Measurements from ENCODE around the gene PEX11G.
A peak's percentile ranks its signal among the peaks of the same experiment; 100 is the strongest.

The PEX11G gene

GRCh38 chr19:7526059-7526929 lies 37.5 kb upstream of the PEX11G start:
- TF ChIP-seq CTCF (IDR thresholded peaks at IDR 0.05; ENCODE audit: low read depth, low read length), result no peak
- no peak for DNase-seq (ENCODE audit: extremely low read depth, low read depth)

GRCh38 chr19:7524992-7525739 lies 36.3 kb upstream of the PEX11G start:
- no peak for TF ChIP-seq CTCF (IDR thresholded peaks at IDR 0.05; ENCODE audit: low read depth, low read length)
- DNase-seq (ENCODE audit: extremely low read depth, low read depth), result no peak

GRCh38 chr19:7524523-7524922 lies 35.7 kb upstream of the PEX11G start:
- TF ChIP-seq CTCF (IDR thresholded peaks at IDR 0.05; ENCODE audit: low read depth, low read length), result no peak
- DNase-seq (ENCODE audit: extremely low read depth, low read depth), result no peak

- TF ChIP-seq CTCF (IDR thresholded peaks at IDR 0.05; ENCODE audit: low read depth, low read length), result no peak
Measured at GRCh38 chr19:7522923-7523667, 34.3 kb upstream of the PEX11G start.

GRCh38 chr19:7522072-7522922 lies 33.5 kb upstream of the PEX11G start, which contains the start of gene MCOLN1:
Gene MCOLN1, plus strand, starts transcription at chr19:7522624. Its CDS starts 127 bp downstream, at chr19:7522751.
- peak; percentile 92 for DNase-seq (ENCODE audit: extremely low read depth, low read depth)
- TF ChIP-seq CTCF (IDR thresholded peaks at IDR 0.05; ENCODE audit: low read depth, low read length), result no peak

More at GRCh38 chr19:7522923-7523667, 34.3 kb upstream of the PEX11G start:
- no peak for DNase-seq (ENCODE audit: extremely low read depth, low read depth)

GRCh38 chr19:7521551-7522071 lies 32.8 kb upstream of the PEX11G start:
- no peak for TF ChIP-seq CTCF (IDR thresholded peaks at IDR 0.05; ENCODE audit: low read depth, low read length)

More at GRCh38 chr19:7521551-7522071, 32.8 kb upstream of the PEX11G start:
- DNase-seq (ENCODE audit: extremely low read depth, low read depth), result no peak
